Measurements from ENCODE around the gene TNFRSF17. TPM values are rescaled to one million over a fixed set of nuclear protein-coding genes. Genes with fewer than 3 reads are reported as not detected.

Gene TNFRSF17
- total and polyA plus RNA-seq, 2 of the 8 experiments (the other 6 are each of a cell fraction or from before 2014, with no cell fraction given): not detected

- DNase-seq (ENCODE audit: low read depth in 1 of 2, low spot score in 2 of 2) (peak; percentile 95 to 99), FAIRE-seq (no peak)
- Histone ChIP-seq H3K9me3 (ENCODE audit: insufficient read depth in 2 of 2, low read depth in 1 of 2, low read length in 1 of 2) (no peaks in the 10 kb centered on the region), H2BK12ac (ENCODE audit: low read depth, low read length) (0 out of 2 replicates have a peak within 1 kb of the TSS, but pooled peaks have one; percentile 27), H3K79me1 (ENCODE audit: low read depth, low read length) (no peaks in the 10 kb centered on the region), H3K23ac (ENCODE audit: insufficient read length) (no peak within 1 kb of the TSS), H3K27me3 (replicated peaks in 1 of 4; ENCODE audit: control insufficient read depth in 3 of 4, extremely low read depth in 1 of 4, insufficient read depth in 3 of 4, low read length in 3 of 4) (no peaks in the 10 kb centered on the region), H4K5ac (ENCODE audit: insufficient read length, low read depth, low read length) (peak within 1 kb of the TSS; percentile 68), H3K14ac (ENCODE audit: insufficient read length) (no peak within 1 kb of the TSS), H3K56ac (replicated peaks; ENCODE audit: insufficient read length, low read depth, low read length) (peak within 1 kb of the TSS; percentile 91), H3K4me1 (replicated peaks in 1 of 4; ENCODE audit: control insufficient read depth in 3 of 4, insufficient read depth in 4 of 4, low read length in 3 of 4) (peaks cover 0 to 8% (median 6%) of the 10 kb centered on the region in 4 experiments; a peak in 2 of 7 replicates), H3K27ac (ENCODE audit: low read depth, low read length) (no peak within 1 kb of the TSS), H4K20me1 (replicated peaks in 1 of 2; ENCODE audit: control insufficient read depth in 1 of 2, insufficient read depth in 2 of 2, low read length in 2 of 2) (peaks cover 10 to 12% of the 10 kb centered on the region in 2 experiments), H3K18ac (ENCODE audit: extremely low read depth, low read length) (peak within 1 kb of the TSS; percentile 56), H2BK20ac (ENCODE audit: low read length) (no peak within 1 kb of the TSS), H3K4me2 (ENCODE audit: insufficient read depth in 1 of 2, low read depth in 2 of 2, low read length in 2 of 2) (peak within 1 kb of the TSS; percentile 79 to 84), H3K9ac (replicated peaks in 1 of 4; ENCODE audit: extremely low read depth in 1 of 4, low read depth in 3 of 4, low read length in 3 of 4) (peak within 1 kb of the TSS; percentile 52 to 88 (median 76)), H2AFZ (ENCODE audit: low read length) (peak within 1 kb of the TSS; percentile 53), H4K8ac (ENCODE audit: extremely low read depth, insufficient read depth, low read length) (peak within 1 kb of the TSS; percentile 92), H3K23me2 (ENCODE audit: low read depth, low read length) (peaks cover 12% of the 10 kb centered on the region), H2BK15ac (ENCODE audit: low read length) (no peak within 1 kb of the TSS), H2AK5ac (ENCODE audit: low read depth, low read length) (no peak within 1 kb of the TSS), H3K4me3 (ENCODE audit: extremely low read depth in 1 of 4, insufficient read depth in 2 of 4, low read depth in 3 of 4, low read length in 4 of 4) (peak within 1 kb of the TSS; percentile 77 to 99 (median 92)), H2BK120ac (replicated peaks; ENCODE audit: low read depth, low read length) (no peak within 1 kb of the TSS), H4K91ac (replicated peaks; ENCODE audit: insufficient read length, low read length) (peak within 1 kb of the TSS; percentile 11), H3K4ac (replicated peaks; ENCODE audit: insufficient read length, low read depth, low read length) (peak within 1 kb of the TSS; percentile 44), H2BK5ac (ENCODE audit: low read depth, low read length) (no peak within 1 kb of the TSS; the same call in 1 of the 2 replicates), H3K79me2 (ENCODE audit: control insufficient read depth in 1 of 2, insufficient read depth in 2 of 2, low read length in 2 of 2) (peaks cover 28 to 43% of the 10 kb centered on the region in 2 experiments), H3K36me3 (ENCODE audit: control insufficient read depth in 2 of 4, insufficient read depth in 4 of 4, low read length in 3 of 4) (no peaks in the 10 kb centered on the region)
- 5% methylated on average over 41 of the region's 84 CpGs; no CpG with 5 or more reads in 1 of the 2 experiments for WGBS, 2 experiments (ENCODE audit: extremely low coverage in 1 of 2, insufficient coverage in 1 of 2, insufficient read length in 1 of 2, insufficient replicate concordance in 2 of 2, low coverage in 1 of 2, low lambda C conversion rate in 2 of 2, missing lambda C conversion rate in 1 of 2)
- POLR2A ChIA-PET (ENCODE audit: partially characterized antibody): interaction anchor here (0.6 to 0.9 kb wide), 3 partner anchors 9 to 65 kb away, joined by 3 to 4 read pairs (median 4); partner anchors contain the start of gene RSL1D1
- CTCF ChIA-PET (ENCODE audit: partially characterized antibody): interaction anchor here (1.1 to 2.4 kb wide), 3 partner anchors 29 to 180 kb away, joined by 3 to 14 read pairs (median 3); no protein-coding TSS in a partner anchor
- TF ChIP-seq KDM1A (IDR thresholded peaks at IDR 0.05; ENCODE audit: borderline replicate concordance, low read length) (no peak), CHD2 (IDR thresholded peaks at IDR 0.05; ENCODE audit: low read length) (peak; percentile 64; the same call in 1 of the 2 replicates), RBBP5 (IDR thresholded peaks at IDR 0.05; ENCODE audit: borderline replicate concordance, low read depth, low read length) (0 out of 2 replicates have a peak, but pooled peaks have one; percentile 65), CBX5 (IDR thresholded peaks at IDR 0.05; ENCODE audit: low read depth, low read length) (no peak), CEBPB (IDR thresholded peaks at IDR 0.05; ENCODE audit: low read depth, low read length) (0 out of 2 replicates have a peak, but pooled peaks have one; percentile 18), BCL11A (IDR thresholded peaks at IDR 0.05; ENCODE audit: low read depth in 2 of 2, low read length in 2 of 2) (no peak), E2F6 (IDR thresholded peaks at IDR 0.05) (0 out of 2 replicates have a peak, but pooled peaks have one; percentile 27), ASH2L (IDR thresholded peaks at IDR 0.05; ENCODE audit: low read length) (peak; percentile 28), SP1 (IDR thresholded peaks at IDR 0.05; ENCODE audit: low read depth, low read length) (peak; percentile 74; the same call in 1 of the 2 replicates), POLR2A (IDR thresholded peaks at IDR 0.05; ENCODE audit: control extremely low read depth in 1 of 2, low read depth in 2 of 2, low read length in 2 of 2) (peak; percentile 55 to 81), NRF1 (IDR thresholded peaks at IDR 0.05; ENCODE audit: low read depth, low read length) (no peak)
Measured at GRCh38 chr16:11915644-11916523, 49.1 kb upstream of the TNFRSF17 start, which contains the start of gene GSPT1. Gene GSPT1, minus strand, starts transcription at chr16:11915956. Its CDS starts 236 bp downstream, at chr16:11915720.

Data from H1 (cell line).